GM19025 (cell line): ENCODE results near the gene R3HDM4.

Experiments used
- ATAC-seq: cut with Tn5 transposase; IDR thresholded peaks from one replicate; pipeline ENCODE4 v1.9.1; 2021; ENCODE audit warnings: mild to moderate bottlenecking, low read depth, moderate library complexity; ENCODE audit not compliant: unreplicated experiment

R3HDM4 gene

DNA sequence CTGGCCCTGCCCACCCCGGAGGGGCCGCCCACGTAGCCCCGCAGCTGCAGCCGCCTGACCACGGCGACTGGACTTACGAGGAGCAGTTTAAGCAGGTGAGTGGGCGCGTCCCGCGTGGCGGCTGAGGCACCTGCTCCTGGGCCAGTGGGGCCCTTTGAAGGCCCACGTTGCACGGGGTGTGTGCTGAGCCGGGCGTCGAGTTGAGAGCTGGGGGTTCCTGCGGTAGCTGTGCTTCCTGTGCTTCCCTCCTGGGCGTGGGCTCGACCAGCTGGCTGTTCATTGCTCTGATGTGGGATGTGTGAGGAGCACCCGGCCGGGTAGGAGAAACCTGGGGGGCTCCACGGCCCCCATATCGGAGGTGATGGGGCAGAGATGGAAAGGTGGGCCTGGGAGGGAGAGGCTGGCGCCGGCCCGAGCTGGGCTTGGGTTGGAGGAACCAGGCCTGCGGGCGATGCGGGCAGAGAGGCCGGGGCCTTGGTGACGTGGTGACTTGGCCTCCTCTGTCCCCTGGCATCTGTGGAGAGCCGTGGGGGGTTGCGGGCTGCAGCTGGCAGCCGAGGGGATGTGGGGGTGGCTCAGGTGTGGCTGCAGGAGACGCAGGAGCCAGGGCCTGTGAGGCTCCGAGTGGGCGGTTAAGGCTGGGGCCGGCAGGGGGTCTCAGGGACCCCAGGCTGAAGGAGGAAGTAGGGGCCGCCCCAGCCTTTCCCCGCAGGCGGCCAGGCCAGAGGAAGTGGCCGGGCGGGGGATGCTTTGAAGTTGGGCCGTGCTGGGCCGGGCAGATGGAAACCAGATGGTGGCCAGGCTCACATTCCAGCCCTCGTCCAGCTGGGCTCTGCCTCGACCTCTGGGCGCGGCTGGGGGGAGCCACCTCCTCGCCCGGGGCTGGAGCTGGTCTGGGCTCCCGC is 19.9 kb upstream of the R3HDM4 start:
- no peak for ATAC-seq

- no peak for ATAC-seq
Measured at GRCh38 chr19:931860-932647, 19.0 kb upstream of the R3HDM4 start.

DNA sequence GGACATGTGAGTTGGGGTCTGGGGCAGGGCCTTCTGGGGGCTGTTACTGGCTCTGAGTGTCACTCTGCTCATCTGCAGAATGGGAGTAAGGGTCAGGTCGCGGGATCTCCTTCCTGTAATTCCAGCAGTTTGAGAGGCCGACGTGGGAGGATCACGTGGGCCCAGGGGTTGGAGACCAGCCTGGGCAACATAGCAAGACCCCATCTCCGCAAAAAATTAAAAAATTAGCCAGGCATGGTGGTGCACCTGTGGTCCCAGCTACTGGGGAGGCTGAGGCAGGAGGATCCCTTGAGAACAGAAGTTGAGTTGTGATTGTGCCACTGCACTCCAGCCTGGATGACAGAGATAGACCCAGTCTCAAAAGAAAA is 16.9 kb upstream of the R3HDM4 start:
- no peak for ATAC-seq

GRCh38 chr19:929203-929890 is 16.3 kb upstream of the R3HDM4 start:
- ATAC-seq: no peak

DNA sequence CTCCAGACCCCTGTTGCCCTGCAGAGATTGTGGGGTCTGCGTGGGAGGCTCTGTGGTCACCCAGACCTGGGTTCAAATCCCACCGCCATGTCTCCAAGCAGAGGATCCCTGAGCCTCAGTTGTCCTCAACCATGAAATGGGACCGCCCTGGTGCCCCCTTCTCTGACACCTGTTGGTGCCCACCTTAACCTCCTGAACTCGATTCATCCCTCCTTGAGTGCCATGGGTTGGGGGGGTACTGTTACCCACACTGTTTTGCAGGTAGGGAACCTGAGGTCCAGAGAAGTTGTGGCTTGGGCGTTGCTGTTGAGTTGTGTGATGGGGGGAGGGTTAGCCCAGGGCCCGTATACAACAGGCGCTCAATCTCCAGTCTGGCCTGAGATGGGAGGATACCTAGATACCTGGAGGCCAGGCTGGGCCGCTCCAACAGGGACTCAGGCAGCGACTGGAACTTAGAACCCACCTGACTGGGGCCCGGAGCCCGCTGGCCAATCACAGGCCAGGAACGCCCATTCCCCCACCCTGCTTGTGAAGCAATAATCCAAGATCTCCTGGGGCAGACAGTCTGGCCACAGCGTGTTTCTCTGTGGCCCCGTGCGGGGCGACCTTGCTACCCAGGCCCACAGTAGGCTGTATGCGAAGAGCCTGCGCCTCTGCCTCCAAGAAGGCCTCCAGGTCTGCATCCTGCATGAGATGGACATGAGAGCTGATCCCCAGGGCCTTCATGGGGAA is 15.6 kb upstream of the R3HDM4 start:
- ATAC-seq: no peak

- ATAC-seq: no peak
Measured at GRCh38 chr19:927780-928401, 14.9 kb upstream of the R3HDM4 start.

GRCh38 chr19:927351-927779 is 14.3 kb upstream of the R3HDM4 start:
- ATAC-seq: no peak

- no peak for ATAC-seq
Measured at GRCh38 chr19:926589-927350, 13.8 kb upstream of the R3HDM4 start.

DNA sequence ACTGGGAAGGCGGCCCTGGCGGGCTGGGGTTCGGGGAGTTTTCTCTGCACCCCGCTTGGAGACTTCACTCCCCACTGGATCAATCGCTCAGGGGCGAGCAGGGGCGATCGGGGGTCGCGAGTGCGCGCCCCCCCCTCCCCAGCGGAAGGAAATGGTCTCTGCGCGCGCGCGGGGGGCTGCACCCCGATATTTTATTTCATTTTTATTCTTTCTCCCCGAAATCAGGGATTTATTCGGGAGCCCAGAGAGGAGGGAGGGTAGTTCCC is 13.2 kb upstream of the R3HDM4 start:
- ATAC-seq: no peak

DNA sequence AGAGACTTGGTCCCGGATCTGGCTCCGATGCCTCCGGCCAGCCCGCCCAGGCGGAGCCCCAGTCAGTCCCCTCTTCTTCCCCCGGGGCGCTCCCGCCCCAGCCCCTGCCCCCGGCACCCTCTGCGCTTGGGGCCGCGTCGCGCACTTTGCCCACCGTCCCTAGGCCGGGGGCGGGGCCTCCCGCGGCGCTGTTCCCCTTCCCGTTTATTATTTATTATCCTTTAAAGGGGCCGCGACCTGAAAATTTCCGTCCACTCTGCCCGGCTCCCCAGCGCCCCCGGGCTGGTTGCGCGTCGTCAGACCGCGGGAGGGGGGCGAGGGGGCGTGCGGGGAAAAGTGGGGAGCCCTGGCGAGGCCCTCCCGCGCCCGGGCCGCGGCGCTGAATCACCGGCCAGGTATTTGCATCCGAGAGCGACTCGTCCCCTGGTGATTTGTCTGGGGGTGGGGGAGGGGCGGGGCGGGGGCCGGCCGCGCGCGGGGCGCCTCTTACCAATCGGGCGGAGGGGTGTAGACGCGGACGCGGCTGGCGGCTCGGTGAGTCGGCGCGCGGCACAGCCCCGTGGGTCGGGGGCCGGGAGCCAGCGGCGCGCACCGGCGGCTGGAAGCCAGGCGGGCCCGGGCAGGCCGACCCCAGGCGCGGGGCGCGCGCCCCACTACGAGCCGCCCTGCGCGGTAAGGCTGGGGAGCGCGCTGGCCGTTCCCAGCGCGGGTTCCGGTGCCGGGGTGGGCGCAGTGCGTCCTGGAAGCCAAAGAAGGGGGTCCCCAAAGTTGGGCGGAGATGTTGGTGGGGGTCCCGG is 12.7 kb upstream of the R3HDM4 start, which contains the start of gene ARID3A:
Gene ARID3A (plus strand): TSS at position 510 of the 797 bp plus-strand sequence. CDS start 3,494 bp downstream, outside the sequence.
- ATAC-seq: peak; percentile 66

DNA sequence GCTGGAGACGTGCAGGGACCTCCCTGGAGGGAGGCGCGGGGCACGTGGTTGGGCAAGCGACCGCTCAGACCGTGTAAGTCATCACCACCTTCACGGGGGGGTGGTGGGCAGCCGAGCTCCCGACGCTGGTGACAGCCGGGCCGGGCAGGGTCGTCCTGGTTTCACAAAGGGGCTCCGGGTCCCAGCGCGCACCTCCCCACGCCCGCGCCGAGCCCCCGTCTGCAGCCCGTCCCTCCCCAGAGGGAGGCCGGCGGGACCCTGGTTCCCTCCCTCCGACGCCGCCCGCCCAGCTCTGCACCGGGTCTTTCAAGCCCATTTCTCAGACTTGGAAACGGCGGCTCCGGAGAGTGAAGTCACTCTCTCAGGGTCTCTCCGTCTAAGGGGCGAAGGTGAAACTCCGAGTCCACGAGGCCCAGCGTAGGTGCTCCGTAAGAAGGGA is 12.1 kb upstream of the R3HDM4 start:
- peak; percentile 37 for ATAC-seq

DNA sequence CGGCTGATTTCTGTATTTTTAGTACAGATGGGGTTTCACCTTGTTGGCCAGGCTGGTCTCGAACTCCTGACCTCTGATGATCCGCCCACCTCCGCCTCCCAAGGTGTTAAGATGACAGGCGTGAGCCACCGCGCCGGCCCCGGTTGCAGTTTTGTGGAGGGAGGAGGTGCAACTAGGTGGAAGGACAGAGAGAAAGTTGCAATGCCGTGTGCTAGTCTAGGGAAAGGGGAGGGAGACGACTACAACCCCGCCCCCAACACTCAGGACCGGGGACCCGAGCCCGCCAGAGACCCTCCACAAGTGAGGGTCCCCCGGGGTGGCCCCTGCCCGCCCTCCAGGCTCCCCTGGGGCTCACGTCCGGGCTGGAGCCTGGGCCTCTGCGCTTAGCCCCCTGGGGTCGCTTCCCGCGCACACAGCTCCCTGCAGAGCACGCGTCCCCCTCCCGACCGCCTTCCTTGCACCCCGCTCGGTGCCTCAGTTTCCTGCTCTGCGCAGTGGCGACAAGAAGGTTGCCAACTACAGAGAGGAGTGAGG is 11.6 kb upstream of the R3HDM4 start:
- no peak for ATAC-seq

DNA sequence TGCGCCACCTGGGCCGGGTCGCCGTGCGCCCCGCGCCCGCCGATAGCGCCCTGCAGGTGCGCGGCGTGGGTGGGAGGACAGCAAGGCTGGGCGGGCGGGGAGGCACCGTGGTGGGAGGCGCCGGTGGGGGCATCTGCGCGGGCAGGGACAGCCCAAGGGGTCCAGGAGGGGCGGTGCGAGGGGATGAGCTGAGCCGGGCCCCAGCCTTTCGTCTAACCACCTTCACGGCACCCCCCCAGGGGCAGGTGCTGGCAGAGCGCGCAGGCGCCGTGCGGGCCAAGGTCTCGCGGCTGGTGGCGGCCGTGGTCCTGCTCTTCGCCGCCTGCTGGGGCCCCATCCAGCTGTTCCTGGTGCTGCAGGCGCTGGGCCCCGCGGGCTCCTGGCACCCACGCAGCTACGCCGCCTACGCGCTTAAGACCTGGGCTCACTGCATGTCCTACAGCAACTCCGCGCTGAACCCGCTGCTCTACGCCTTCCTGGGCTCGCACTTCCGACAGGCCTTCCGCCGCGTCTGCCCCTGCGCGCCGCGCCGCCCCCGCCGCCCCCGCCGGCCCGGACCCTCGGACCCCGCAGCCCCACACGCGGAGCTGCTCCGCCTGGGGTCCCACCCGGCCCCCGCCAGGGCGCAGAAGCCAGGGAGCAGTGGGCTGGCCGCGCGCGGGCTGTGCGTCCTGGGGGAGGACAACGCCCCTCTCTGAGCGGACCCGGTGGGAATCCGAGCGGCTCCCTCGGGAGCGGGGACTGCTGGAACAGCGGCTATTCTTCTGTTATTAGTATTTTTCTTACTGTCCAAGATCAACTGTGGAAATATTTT is 7.2 kb upstream of the R3HDM4 start:
- no peak for ATAC-seq

- ATAC-seq: no peak
Measured at GRCh38 chr19:919199-920050, 6.4 kb upstream of the R3HDM4 start.

DNA sequence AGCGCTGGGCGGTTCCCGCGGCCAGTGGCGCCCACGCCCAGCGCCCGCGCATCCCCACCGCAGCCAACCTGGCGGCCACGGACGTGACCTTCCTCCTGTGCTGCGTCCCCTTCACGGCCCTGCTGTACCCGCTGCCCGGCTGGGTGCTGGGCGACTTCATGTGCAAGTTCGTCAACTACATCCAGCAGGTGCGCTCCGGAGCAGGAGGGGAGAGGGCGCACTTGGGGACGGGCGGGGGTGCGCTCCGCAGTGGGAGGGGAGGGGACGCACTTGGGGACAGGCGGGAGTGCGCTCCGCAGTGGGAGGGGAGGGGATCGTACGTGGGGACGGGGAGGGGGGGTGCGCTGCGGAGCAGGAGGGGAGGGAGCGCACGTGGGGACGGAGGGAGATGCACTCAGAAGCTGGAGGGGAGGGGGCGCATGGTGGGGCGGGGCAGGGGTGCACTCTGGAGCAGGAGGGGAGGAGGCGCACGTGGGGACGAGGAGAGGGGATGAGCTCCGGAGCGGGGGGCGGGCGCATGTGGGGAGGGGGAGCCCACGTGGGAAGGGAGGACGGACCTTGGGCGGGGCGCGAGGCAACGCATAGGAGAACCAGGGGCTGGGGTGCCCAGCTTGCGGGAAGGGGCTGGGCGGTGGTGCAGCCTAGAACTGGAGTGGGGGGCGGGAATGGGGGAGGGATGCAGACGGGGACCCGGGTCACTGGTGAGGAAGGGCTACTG is 5.6 kb upstream of the R3HDM4 start:
- ATAC-seq: no peak

DNA sequence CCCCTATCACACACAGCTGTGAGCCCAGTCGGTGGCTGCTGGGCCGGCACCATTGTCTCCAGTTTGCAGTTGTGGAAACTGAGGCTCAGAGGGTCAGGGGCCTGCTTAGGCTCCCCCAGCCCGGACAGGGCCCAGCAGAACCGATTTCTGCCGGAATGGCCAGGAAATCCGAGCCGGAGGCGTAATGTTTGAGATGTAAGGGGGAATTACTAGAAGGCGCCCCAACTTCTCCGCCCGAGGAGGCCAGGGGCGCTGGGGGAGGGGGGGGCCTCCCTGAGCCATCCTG is 5.1 kb upstream of the R3HDM4 start:
- ATAC-seq: no peak
